Astrocyte (in vitro differentiated cells and primary cell): ENCODE results near the gene ZBTB18.

Source experiments
- CTCF ChIP-seq: IDR thresholded peaks from 2 replicates; pipeline ENCODE4 v1.5.1; 2011; ENCODE audit warnings: low read depth, mild to moderate bottlenecking, inconsistent platforms, low read length, moderate library complexity; ENCODE audit not compliant: insufficient read depth
- EZH2 ChIP-seq: IDR thresholded peaks from 2 replicates; pipeline ENCODE4 v1.6.1; 2012; ENCODE audit warnings: mild to moderate bottlenecking, low read length, inconsistent platforms; ENCODE audit not compliant: insufficient read depth

DNA sequence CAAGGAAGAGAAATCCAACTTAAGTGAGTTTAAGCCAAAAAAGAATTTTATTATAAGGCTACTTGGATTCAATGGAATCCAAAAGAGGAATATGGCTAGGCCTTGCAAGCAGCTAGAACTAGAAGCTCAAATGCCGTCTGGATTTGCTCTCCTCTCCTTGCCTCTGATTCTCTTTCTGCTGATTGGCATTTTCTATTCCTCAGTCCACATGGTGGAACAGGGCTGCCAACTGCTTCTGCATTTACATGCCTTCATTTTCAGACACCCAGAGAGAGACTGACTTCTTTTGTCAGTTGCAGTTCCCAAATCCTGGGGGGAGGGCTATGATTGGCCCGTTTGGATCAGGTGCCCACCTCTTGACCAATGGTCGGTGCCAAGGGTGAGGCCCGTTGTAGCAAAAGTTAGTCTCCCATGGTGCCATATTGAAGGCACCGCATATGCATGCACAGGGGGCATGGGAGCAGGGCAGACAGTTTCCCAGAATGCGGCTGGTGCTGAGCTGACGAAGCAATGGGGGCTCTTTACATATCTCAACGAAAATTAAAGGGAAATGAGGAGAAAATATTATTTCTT lies 18.3 kb downstream of the ZBTB18 start:
- TF ChIP-seq CTCF (no peak), EZH2 (no peak)
